Liver (tissue), 3 donors: ENCODE measurements around the gene CNTLN.

Experiments
- CTCF ChIP-seq: fragments of 150-350 bp; IDR thresholded peaks from 2 replicates; pipeline ENCODE4 v1.5.1; 2017; ENCODE audit warnings: improper control_type of control experiment, low read depth, low read length; ENCODE audit not compliant: missing input control
- EGR1 ChIP-seq, 2 donors: IDR thresholded peaks; 2 replicates each; pipeline ENCODE4 v1.6.1; 2016 to 2018; ENCODE audit warnings: antibody characterized with exemption in 2 of 2, low read depth in 2 of 2
- GABPA ChIP-seq, 2 donors: IDR thresholded peaks in 1 of 2; conservative IDR thresholded peaks in 1 of 2; 2 replicates each; pipeline ENCODE4 v1.6.1; 2016; ENCODE audit warnings: antibody characterized with exemption in 2 of 2, mild to moderate bottlenecking in 1 of 2, moderate library complexity in 1 of 2
- HNF4A ChIP-seq, 2 donors: conservative IDR thresholded peaks; 2 replicates each; pipeline ENCODE4 v1.6.1; 2016; ENCODE audit warnings: antibody characterized with exemption in 2 of 2, mild to moderate bottlenecking in 2 of 2
- JUND ChIP-seq, 2 donors: IDR thresholded peaks; 2 replicates each; pipeline ENCODE4 v1.6.1; 2016; ENCODE audit warnings: antibody characterized with exemption in 2 of 2
- RAD21 ChIP-seq, 2 donors: IDR thresholded peaks; 2 replicates each; pipeline ENCODE4 v1.6.1; 2016; ENCODE audit warnings: antibody characterized with exemption in 2 of 2, mild to moderate bottlenecking in 2 of 2
- RXRA ChIP-seq, 2 donors: IDR thresholded peaks; 2 replicates each; pipeline ENCODE4 v1.6.1; 2017 to 2018; ENCODE audit warnings: antibody characterized with exemption in 2 of 2, mild to moderate bottlenecking in 1 of 2
- SP1 ChIP-seq: IDR thresholded peaks from 2 replicates; pipeline ENCODE4 v1.6.1; 2018; ENCODE audit warnings: antibody characterized with exemption, mild to moderate bottlenecking
- TAF1 ChIP-seq: conservative IDR thresholded peaks from 2 replicates; pipeline ENCODE4 v1.6.1; 2016; ENCODE audit warnings: antibody characterized with exemption, mild to moderate bottlenecking
- YY1 ChIP-seq: IDR thresholded peaks from 2 replicates; pipeline ENCODE4 v1.6.1; 2016; ENCODE audit warnings: antibody characterized with exemption, mild to moderate bottlenecking
- TF ChIP-seq, protein P1 (sequence below): IDR thresholded peaks from 2 replicates; pipeline ENCODE4 v1.6.1; 2016; ENCODE audit warnings: antibody characterized with exemption
- TF ChIP-seq, protein P2 (sequence below): IDR thresholded peaks from 2 replicates; pipeline ENCODE4 v1.6.1; 2016; ENCODE audit warnings: antibody characterized with exemption, mild to moderate bottlenecking
- donor health status: healthy.
- donor health status: healthy.

GRCh38 chr9:17225407-17225806, 90.6 kb downstream of the CNTLN start:
- TF ChIP-seq RAD21 (IDR thresholded peaks at IDR 0.05) (no peak), CTCF (no peak), SP1 (no peak), EGR1 (IDR thresholded peaks at IDR 0.05; ENCODE audit: low read depth in 2 of 2) (no peak), TAF1 (no peak), GABPA (IDR thresholded peaks at IDR 0.05 in 1 of 2, conservative IDR thresholded peaks at IDR 0.05 in 1 of 2) (no peak), YY1 (no peak), HNF4A (conservative IDR thresholded peaks at IDR 0.05) (peak in 1 of 2 donors; percentile 23), JUND (IDR thresholded peaks at IDR 0.05) (no peak), RXRA (IDR thresholded peaks at IDR 0.05) (no peak)
- TF ChIP-seq, protein P1, sequence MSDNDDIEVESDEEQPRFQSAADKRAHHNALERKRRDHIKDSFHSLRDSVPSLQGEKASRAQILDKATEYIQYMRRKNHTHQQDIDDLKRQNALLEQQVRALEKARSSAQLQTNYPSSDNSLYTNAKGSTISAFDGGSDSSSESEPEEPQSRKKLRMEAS: no peak
- TF ChIP-seq, protein P2, sequence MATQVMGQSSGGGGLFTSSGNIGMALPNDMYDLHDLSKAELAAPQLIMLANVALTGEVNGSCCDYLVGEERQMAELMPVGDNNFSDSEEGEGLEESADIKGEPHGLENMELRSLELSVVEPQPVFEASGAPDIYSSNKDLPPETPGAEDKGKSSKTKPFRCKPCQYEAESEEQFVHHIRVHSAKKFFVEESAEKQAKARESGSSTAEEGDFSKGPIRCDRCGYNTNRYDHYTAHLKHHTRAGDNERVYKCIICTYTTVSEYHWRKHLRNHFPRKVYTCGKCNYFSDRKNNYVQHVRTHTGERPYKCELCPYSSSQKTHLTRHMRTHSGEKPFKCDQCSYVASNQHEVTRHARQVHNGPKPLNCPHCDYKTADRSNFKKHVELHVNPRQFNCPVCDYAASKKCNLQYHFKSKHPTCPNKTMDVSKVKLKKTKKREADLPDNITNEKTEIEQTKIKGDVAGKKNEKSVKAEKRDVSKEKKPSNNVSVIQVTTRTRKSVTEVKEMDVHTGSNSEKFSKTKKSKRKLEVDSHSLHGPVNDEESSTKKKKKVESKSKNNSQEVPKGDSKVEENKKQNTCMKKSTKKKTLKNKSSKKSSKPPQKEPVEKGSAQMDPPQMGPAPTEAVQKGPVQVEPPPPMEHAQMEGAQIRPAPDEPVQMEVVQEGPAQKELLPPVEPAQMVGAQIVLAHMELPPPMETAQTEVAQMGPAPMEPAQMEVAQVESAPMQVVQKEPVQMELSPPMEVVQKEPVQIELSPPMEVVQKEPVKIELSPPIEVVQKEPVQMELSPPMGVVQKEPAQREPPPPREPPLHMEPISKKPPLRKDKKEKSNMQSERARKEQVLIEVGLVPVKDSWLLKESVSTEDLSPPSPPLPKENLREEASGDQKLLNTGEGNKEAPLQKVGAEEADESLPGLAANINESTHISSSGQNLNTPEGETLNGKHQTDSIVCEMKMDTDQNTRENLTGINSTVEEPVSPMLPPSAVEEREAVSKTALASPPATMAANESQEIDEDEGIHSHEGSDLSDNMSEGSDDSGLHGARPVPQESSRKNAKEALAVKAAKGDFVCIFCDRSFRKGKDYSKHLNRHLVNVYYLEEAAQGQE: no peak
